A673 (cell line): ENCODE measurements around the gene HBS1L. TPM values are rescaled to one million over a fixed set of nuclear protein-coding genes. Genes with fewer than 3 reads are reported as not detected.

Experiments
- BruUV-seq: library from RNA; stranded (reverse); fragments of 400-500 nt; replicated peaks from 2 replicates; lab custom pipeline; 2021; lab: Mats Ljungman, UMichigan
- CTCF ChIA-PET: fragments of 300-600 bp; sonication (Branson Sonifier 250); formaldehyde crosslinking; loops from one replicate; lab custom pipeline; 2022; ENCODE audit warnings: antibody characterized with exemption; lab: Charles Lee
- POLR2A ChIA-PET: fragments of 300-600 bp; sonication (Branson Sonifier 250); formaldehyde crosslinking; loops from one replicate; lab custom pipeline; 2022; ENCODE audit warnings: antibody characterized with exemption; ENCODE audit not compliant: low non-redundant PET; lab: Charles Lee
- DNase-seq: peaks from one replicate; pipeline ENCODE4 v3.0.0-alpha.2; 2015; ENCODE audit warnings: low spot score
- H3K27ac ChIP-seq: fragments of 200-600 bp; sonication (generic); 2 replicates; pipeline ENCODE4 v1.5.1; 2016; ENCODE audit warnings: mixed run types, low read depth, mild to moderate bottlenecking, mixed read lengths, antibody characterized with exemption, low read length; ENCODE audit not compliant: poor library complexity, severe bottlenecking
- H3K27me3 ChIP-seq: fragments of 200-600 bp; sonication (generic); replicated peaks from 2 replicates; pipeline ENCODE4 v1.6.1; 2017; ENCODE audit warnings: mixed run types, low read depth, mild to moderate bottlenecking, mixed read lengths, antibody characterized with exemption, low read length; ENCODE audit not compliant: insufficient read depth, poor library complexity
- H3K36me3 ChIP-seq: fragments of 200-600 bp; sonication (generic); 2 replicates; pipeline ENCODE4 v1.6.1; 2016; ENCODE audit warnings: mixed run types, mild to moderate bottlenecking, mixed read lengths, antibody characterized with exemption, low read length; ENCODE audit not compliant: insufficient read depth, poor library complexity, severe bottlenecking
- H3K4me1 ChIP-seq: fragments of 200-600 bp; sonication (generic); 2 replicates; pipeline ENCODE4 v1.6.1; 2017; ENCODE audit warnings: mixed run types, mild to moderate bottlenecking, mixed read lengths, antibody characterized with exemption, low read length; ENCODE audit not compliant: insufficient read depth, poor library complexity, severe bottlenecking
- H3K4me3 ChIP-seq: fragments of 200-600 bp; sonication (generic); 2 replicates; pipeline ENCODE4 v1.5.1; 2016; ENCODE audit warnings: low read depth, mixed run types, mild to moderate bottlenecking, mixed read lengths, low read length; ENCODE audit not compliant: poor library complexity, severe bottlenecking
- H3K9me3 ChIP-seq: fragments of 200-600 bp; sonication (generic); 2 replicates; pipeline ENCODE4 v1.6.1; 2016; ENCODE audit warnings: mixed run types, low read depth, mild to moderate bottlenecking, mixed read lengths, antibody characterized with exemption, low read length; ENCODE audit not compliant: poor library complexity, severe bottlenecking
- EZH2 ChIP-seq: fragments of 200-600 bp; sonication (generic); IDR thresholded peaks from 2 replicates; pipeline ENCODE4 v1.6.1; 2017; ENCODE audit warnings: borderline replicate concordance, low read depth, mild to moderate bottlenecking, mixed read lengths, antibody characterized with exemption, low read length; ENCODE audit not compliant: poor library complexity, severe bottlenecking
- intact Hi-C: fragments of 100-400 bp; cut with micrococcal nuclease; formaldehyde crosslinking; loops from one replicate; pipeline ENCODE4 v1.10.0; 2022; ENCODE audit not compliant: unreplicated experiment
- total RNA-seq: library from RNA; stranded (reverse); gene quantifications from 2 replicates; pipeline ENCODE4 v1.2.3, GENCODE V29; 2021
- TF ChIP-seq, protein P1 (sequence below): fragments of 300-800, 200-600 bp; sonication (generic); conservative IDR thresholded peaks from 2 replicates; pipeline ENCODE4 v1.5.1; 2017; ENCODE audit warnings: low read depth, mild to moderate bottlenecking, antibody characterized with exemption, low read length, moderate library complexity, mixed read lengths

HBS1L gene
- total RNA-seq, 1 experiment from 2014 or later, result 106 TPM

DNA sequence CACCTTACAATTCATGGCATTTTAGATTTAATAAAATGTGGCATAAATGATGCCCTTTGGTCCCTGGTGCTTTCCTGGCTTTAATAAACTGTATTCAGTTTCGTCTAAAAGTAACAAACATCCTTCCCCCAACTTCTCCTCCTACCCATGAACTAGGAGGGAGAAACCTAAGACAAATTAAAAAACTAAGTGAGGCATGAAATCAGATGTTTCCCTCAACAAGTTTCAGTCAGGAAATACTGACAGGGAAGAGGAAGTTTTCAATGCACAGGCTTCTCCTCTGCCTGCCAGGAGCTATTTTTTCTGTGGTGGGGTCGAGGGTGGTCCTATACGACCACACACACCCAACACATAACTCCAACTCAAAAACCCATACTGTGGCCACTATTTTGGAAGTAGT, 10.0 kb downstream of the HBS1L start:
- CTCF ChIA-PET, result no interaction called here
- POLR2A ChIA-PET, result no interaction called here
- Histone ChIP-seq H3K9me3 (no peaks in the 10 kb centered on the region), H3K4me3 (no peak overlapping the region), H3K36me3 (peaks cover under 1% of the 10 kb centered on the region), H3K27me3 (no peaks in the 10 kb centered on the region), H3K4me1 (peaks cover 6% of the 10 kb centered on the region), H3K27ac (no peak overlapping the region)
- TF ChIP-seq, protein P1, sequence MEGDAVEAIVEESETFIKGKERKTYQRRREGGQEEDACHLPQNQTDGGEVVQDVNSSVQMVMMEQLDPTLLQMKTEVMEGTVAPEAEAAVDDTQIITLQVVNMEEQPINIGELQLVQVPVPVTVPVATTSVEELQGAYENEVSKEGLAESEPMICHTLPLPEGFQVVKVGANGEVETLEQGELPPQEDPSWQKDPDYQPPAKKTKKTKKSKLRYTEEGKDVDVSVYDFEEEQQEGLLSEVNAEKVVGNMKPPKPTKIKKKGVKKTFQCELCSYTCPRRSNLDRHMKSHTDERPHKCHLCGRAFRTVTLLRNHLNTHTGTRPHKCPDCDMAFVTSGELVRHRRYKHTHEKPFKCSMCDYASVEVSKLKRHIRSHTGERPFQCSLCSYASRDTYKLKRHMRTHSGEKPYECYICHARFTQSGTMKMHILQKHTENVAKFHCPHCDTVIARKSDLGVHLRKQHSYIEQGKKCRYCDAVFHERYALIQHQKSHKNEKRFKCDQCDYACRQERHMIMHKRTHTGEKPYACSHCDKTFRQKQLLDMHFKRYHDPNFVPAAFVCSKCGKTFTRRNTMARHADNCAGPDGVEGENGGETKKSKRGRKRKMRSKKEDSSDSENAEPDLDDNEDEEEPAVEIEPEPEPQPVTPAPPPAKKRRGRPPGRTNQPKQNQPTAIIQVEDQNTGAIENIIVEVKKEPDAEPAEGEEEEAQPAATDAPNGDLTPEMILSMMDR, result no peak
- TF ChIP-seq EZH2, result no peak
- intact Hi-C loops, result no loop called here
- peak; percentile 15 for DNase-seq
- BruUV-seq, result no TSS peak

DNA sequence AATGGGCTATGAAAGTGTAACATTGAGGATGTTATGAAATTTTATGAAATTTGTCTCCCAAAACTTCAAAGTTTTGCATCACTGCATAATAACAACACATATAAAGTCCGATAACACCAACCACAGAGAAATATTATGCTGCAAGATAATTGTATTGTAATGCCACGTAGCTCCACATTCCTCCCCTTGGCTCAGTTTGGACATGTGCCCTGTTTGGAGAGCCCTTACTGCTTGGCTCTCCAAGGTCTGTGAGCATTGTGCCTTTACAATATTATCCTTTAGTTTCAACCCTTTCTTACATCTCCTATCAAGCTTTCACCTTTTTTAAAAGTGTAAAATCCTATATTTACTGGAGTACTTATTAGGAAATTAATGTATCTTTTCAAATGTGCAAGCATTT, 10.8 kb downstream of the HBS1L start:
- ChIA-PET CTCF (no interaction called here), POLR2A (interaction anchor here (0.5 kb wide), 1 partner anchor 51 kb away, joined by 12 read pairs; no protein-coding TSS in a partner anchor)
- BruUV-seq, result no TSS peak
- intact Hi-C loops, result no loop called here
- Histone ChIP-seq H3K27ac (no peak overlapping the region), H3K36me3 (peaks cover 9% of the 10 kb centered on the region), H3K9me3 (no peaks in the 10 kb centered on the region), H3K27me3 (no peaks in the 10 kb centered on the region), H3K4me1 (peaks cover 6% of the 10 kb centered on the region), H3K4me3 (no peak overlapping the region)
- DNase-seq, result no peak
- no peak for TF ChIP-seq EZH2
- TF ChIP-seq, protein P1, result no peak

DNA sequence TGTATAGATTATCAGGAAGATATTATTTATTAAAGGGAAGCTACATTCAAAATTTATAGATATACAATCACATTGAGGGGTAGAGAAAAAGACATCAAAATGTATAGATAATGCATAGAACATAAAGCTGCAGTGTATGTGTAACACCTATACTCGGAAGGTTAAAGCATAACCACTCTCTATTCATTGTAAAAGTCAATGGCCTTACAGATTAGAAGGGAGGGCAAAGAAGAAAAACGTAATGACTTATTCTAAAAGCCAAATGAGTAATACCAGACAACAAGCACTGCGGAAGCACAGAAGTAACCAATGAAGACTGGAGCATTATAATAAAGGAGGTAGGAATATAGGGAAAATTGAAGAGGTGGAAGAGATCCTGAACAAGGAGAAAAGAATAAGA, 11.3 kb downstream of the HBS1L start:
- ChIA-PET POLR2A (interaction anchor here (0.5 kb wide), 1 partner anchor 51 kb away, joined by 12 read pairs; no protein-coding TSS in a partner anchor), CTCF (no interaction called here)
- BruUV-seq, result no TSS peak
- Histone ChIP-seq H3K27ac (no peak overlapping the region), H3K9me3 (no peaks in the 10 kb centered on the region), H3K27me3 (no peaks in the 10 kb centered on the region), H3K4me1 (peaks cover 6% of the 10 kb centered on the region), H3K36me3 (peaks cover 11% of the 10 kb centered on the region), H3K4me3 (no peak overlapping the region)
- TF ChIP-seq, protein P1, result no peak
- TF ChIP-seq EZH2, result no peak
- intact Hi-C loops, result no loop called here
- no peak for DNase-seq
